Activated T-cell treated with anti-CD3 and anti-CD28 coated beads, Interleukin-2, amount 50 U/mL, for 24 hours (primary cell): ENCODE data around the gene CALD1.

Experiments
- DNase-seq: peaks from one replicate; pipeline ENCODE4 v3.0.0-alpha.2; 2020
- H3K27ac Mint-ChIP-seq: 2 replicates; pipeline ENCODE4 v1.8.0; 2020; ENCODE audit warnings: mild to moderate bottlenecking, mixed read lengths
- H3K27me3 Mint-ChIP-seq: 2 replicates; pipeline ENCODE4 v1.8.0; 2020; ENCODE audit warnings: mixed read lengths
- H3K36me3 Mint-ChIP-seq: 2 replicates; pipeline ENCODE4 v1.8.0; 2020; ENCODE audit warnings: low read depth, mixed read lengths
- H3K4me1 Mint-ChIP-seq: 2 replicates; pipeline ENCODE4 v1.8.0; 2020; ENCODE audit warnings: low read depth, mixed read lengths
- H3K4me3 Mint-ChIP-seq: 2 replicates; pipeline ENCODE4 v1.8.0; 2020; ENCODE audit warnings: mild to moderate bottlenecking, moderate library complexity, mixed read lengths
- H3K9me3 Mint-ChIP-seq: 2 replicates; pipeline ENCODE4 v1.8.0; 2020; ENCODE audit warnings: mixed read lengths

The CALD1 gene

DNA sequence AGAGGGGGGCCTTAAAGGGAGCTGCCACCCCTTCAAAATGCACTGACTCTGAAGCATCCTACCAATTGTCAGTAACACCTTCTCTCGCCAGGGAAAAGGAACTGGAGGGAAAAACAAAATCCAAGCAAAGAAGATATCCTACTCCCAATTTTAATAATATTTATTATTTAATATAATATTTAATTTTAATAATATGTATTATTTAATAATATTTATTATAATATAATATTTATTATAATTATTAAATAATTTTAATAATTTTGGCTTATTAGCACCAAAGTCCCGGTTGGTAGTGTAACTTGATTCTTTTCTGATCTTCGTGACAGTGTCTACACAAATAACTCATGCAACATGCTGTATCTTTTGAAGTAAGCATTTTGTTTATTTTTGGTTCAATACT lies 148.3 kb downstream of the CALD1 start:
- H3K4me3 Mint-ChIP-seq: no peak overlapping the region
- H3K27me3 Mint-ChIP-seq: no peaks in the 10 kb centered on the region
- DNase-seq: no peak
- peaks cover under 1% of the 10 kb centered on the region for H3K4me1 Mint-ChIP-seq
- no peaks in the 10 kb centered on the region for H3K36me3 Mint-ChIP-seq
- no peak overlapping the region for H3K27ac Mint-ChIP-seq
- H3K9me3 Mint-ChIP-seq: no peaks in the 10 kb centered on the region

DNA sequence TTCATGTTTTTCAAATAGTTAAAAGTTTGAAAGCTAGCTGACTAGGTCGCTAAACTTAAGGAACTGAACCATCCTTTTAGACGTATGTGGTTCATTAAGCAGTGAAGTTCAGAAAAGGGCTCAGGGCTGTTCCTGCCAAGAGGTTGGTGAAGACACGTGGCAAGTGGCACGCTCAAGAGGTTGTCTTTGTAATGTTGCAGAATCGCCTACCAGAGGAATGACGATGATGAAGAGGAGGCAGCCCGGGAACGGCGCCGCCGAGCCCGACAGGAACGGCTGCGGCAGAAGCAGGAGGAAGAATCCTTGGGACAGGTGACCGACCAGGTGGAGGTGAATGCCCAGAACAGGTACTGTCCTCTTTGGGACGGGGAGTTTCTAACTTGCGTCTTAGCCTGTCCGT lies 149.1 kb downstream of the CALD1 start:
- peaks cover 7% of the 10 kb centered on the region for H3K4me1 Mint-ChIP-seq
- H3K27me3 Mint-ChIP-seq: no peaks in the 10 kb centered on the region
- DNase-seq: no peak
- no peak overlapping the region for H3K4me3 Mint-ChIP-seq
- H3K36me3 Mint-ChIP-seq: no peaks in the 10 kb centered on the region
- H3K9me3 Mint-ChIP-seq: no peaks in the 10 kb centered on the region
- H3K27ac Mint-ChIP-seq: no peak overlapping the region

DNA sequence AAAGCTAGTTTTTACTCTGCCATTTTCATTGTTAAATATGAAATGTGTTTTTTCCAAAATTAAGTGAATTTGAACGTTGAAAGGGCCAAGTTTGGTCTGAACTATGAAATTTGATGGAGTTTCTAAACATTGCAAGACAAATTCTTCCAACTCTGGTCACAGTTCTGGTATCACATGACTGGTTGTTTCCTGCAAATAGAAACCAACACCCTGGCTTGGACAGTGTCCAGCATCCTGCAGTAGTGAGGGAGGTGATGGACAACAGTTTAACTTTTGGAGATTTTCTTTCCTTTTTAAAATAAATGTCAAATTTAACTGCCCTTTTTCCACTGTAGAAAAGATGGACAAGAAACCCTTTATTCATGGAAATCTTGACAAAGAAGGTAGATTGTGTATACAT lies 152.1 kb downstream of the CALD1 start:
- H3K4me3 Mint-ChIP-seq: no peak overlapping the region
- H3K4me1 Mint-ChIP-seq: peaks cover 14% of the 10 kb centered on the region
- no peaks in the 10 kb centered on the region for H3K9me3 Mint-ChIP-seq
- no peak for DNase-seq
- H3K27me3 Mint-ChIP-seq: no peaks in the 10 kb centered on the region
- H3K36me3 Mint-ChIP-seq: no peaks in the 10 kb centered on the region
- no peak overlapping the region for H3K27ac Mint-ChIP-seq

DNA sequence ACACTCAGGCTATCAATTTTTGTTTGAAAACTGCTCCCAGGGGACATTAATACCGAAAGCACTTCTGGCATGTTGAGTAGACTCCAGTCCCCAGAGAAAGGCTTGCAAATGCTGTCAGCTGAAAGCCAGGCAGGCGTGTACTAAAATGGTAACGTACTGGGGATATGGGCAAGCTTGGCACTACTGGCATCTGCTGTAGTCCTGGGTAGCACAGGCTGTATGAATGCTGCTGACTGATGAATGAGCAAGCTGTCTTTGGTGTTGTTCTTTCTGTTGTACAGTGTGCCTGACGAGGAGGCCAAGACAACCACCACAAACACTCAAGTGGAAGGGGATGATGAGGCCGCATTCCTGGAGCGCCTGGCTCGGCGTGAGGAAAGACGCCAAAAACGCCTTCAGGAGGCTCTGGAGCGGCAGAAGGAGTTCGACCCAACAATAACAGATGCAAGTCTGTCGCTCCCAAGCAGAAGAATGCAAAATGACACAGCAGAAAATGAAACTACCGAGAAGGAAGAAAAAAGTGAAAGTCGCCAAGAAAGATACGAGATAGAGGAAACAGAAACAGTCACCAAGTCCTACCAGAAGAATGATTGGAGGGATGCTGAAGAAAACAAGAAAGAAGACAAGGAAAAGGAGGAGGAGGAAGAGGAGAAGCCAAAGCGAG lies 153.4 kb downstream of the CALD1 start:
- no peak for DNase-seq
- Mint-ChIP-seq H3K9me3 (no peaks in the 10 kb centered on the region), H3K27me3 (no peaks in the 10 kb centered on the region), H3K4me3 (no peak overlapping the region), H3K36me3 (no peaks in the 10 kb centered on the region), H3K27ac (peak overlapping the region; percentile 42), H3K4me1 (peaks cover 18% of the 10 kb centered on the region)

DNA sequence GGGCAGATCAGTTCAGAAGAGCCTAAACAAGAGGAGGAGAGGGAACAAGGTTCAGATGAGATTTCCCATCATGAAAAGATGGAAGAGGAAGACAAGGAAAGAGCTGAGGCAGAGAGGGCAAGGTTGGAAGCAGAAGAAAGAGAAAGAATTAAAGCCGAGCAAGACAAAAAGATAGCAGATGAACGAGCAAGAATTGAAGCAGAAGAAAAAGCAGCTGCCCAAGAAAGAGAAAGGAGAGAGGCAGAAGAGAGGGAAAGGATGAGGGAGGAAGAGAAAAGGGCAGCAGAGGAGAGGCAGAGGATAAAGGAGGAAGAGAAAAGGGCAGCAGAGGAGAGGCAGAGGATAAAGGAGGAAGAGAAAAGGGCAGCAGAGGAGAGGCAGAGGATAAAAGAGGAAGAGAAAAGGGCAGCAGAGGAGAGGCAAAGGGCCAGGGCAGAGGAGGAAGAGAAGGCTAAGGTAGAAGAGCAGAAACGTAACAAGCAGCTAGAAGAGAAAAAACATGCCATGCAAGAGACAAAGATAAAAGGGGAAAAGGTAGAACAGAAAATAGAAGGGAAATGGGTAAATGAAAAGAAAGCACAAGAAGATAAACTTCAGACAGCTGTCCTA lies 154.1 kb downstream of the CALD1 start:
- Mint-ChIP-seq H3K36me3 (no peaks in the 10 kb centered on the region), H3K9me3 (no peaks in the 10 kb centered on the region), H3K4me3 (no peak overlapping the region), H3K4me1 (peaks cover 18% of the 10 kb centered on the region), H3K27me3 (no peaks in the 10 kb centered on the region), H3K27ac (no peak overlapping the region)
- DNase-seq: no peak

DNA sequence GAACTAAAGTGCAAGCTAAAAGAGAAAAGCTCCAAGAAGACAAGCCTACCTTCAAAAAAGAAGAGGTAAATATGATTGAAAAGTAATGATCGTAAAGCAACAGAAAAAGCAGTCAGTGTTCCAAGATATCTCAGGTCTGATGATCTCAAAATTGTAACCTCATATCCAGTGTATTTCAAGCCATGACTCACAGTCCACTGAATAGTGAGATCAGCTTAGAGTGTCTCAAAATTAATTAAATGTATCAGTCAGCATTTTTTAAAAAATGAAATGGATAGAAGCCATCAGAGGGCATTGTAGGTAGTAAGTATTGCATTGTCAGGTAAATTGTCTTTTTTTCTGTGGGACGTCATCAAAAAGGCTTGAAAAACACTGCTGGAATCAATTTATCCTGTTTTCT lies 156.3 kb downstream of the CALD1 start:
- no peaks in the 10 kb centered on the region for H3K9me3 Mint-ChIP-seq
- no peak overlapping the region for H3K4me3 Mint-ChIP-seq
- H3K27ac Mint-ChIP-seq: no peak overlapping the region
- H3K27me3 Mint-ChIP-seq: no peaks in the 10 kb centered on the region
- DNase-seq: no peak
- peaks cover 18% of the 10 kb centered on the region for H3K4me1 Mint-ChIP-seq
- no peaks in the 10 kb centered on the region for H3K36me3 Mint-ChIP-seq

DNA sequence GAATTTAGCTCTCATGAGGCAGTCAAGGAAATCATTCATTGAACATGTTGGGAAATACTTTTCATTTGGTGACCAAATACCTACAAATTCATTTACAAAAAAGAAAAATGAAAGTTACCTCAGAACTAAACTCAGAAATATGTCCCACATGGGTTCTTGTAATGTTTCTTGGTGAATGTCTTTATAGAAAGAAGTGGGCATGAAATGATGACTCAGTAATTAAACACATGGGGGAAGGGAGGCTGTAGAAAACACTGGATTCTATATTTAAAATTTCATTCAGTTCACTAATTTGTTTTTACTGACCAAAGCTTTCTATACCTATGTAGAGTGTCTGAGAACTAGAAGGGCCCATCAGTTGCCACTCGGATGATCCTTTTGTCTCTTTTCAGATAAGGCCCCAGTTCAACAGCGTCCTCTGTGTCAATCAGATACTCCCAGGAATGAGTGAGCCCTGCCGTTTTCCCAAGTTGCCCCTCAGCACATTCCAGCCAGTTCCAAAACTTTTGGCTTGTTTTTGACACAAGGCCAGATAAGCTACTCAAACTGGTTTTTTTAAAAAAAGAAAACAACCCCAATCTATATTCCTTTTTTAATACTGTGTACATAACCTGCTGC lies 157.6 kb downstream of the CALD1 start:
- Mint-ChIP-seq H3K4me3 (no peak overlapping the region), H3K9me3 (no peaks in the 10 kb centered on the region), H3K27me3 (no peaks in the 10 kb centered on the region), H3K36me3 (no peaks in the 10 kb centered on the region), H3K27ac (no peak overlapping the region), H3K4me1 (peaks cover 18% of the 10 kb centered on the region)
- DNase-seq: no peak

DNA sequence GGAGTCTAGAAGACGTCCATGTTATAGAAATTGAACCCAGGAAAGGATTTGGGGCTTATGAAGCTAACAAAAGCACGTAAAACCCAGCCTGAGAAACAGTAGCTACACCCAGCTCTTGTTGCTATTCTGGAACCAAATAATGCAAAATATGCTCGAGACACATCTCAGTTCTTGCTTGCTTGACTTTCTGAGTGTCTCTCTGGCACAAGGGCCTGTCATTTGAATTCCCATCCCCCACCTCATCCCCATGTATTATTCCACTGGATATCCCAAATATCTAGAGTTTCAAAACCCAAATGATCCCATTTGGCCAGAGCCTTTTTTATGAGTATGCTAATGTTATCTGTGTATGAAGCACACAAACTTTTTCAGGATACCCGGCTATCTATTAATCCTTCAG lies 158.7 kb downstream of the CALD1 start:
- no peak overlapping the region for H3K4me3 Mint-ChIP-seq
- H3K9me3 Mint-ChIP-seq: no peaks in the 10 kb centered on the region
- peaks cover 14% of the 10 kb centered on the region for H3K4me1 Mint-ChIP-seq
- H3K36me3 Mint-ChIP-seq: no peaks in the 10 kb centered on the region
- H3K27me3 Mint-ChIP-seq: no peaks in the 10 kb centered on the region
- H3K27ac Mint-ChIP-seq: no peak overlapping the region
- no peak for DNase-seq

DNA sequence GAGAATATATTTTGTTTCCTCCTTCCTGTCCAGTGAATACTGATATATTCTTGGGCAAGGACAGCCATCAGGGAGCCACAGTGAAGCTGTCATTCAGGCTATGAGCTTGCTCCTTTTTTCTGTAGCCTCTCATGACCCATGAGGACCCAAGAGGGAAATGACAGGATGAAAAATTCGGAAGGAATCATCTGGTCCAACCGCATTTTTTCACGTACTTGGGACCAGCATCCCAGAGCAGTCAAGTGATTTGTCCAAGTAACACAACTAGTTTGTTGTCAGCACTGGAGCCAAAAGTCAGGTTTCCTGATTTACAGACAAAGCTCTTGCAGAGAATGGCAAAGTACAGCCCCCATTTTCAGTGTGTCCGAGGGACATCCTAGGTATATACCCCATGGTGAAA lies 159.7 kb downstream of the CALD1 start:
- no peaks in the 10 kb centered on the region for H3K36me3 Mint-ChIP-seq
- no peak overlapping the region for H3K4me3 Mint-ChIP-seq
- no peak for DNase-seq
- H3K27ac Mint-ChIP-seq: no peak overlapping the region
- H3K4me1 Mint-ChIP-seq: peaks cover 11% of the 10 kb centered on the region
- H3K9me3 Mint-ChIP-seq: no peaks in the 10 kb centered on the region
- no peaks in the 10 kb centered on the region for H3K27me3 Mint-ChIP-seq

DNA sequence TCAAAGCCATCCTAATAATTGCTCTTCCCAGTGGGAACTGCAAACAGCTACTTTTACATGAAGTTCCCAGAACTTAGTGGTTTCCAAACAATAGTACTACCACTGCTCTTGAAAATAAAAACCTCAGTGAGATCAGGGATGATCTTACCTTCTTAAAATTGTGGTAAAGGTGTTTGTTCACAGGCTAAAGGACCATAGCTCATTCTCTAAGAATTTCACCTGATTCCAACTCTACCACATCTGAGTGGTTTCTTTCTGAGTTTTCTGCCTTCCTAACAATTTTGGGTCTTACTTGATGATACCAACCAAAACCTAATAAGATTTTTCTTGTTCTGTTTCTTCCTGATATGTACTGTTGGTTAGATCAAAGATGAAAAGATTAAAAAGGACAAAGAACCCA lies 161.3 kb downstream of the CALD1 start:
- no peaks in the 10 kb centered on the region for H3K36me3 Mint-ChIP-seq
- no peaks in the 10 kb centered on the region for H3K9me3 Mint-ChIP-seq
- no peaks in the 10 kb centered on the region for H3K27me3 Mint-ChIP-seq
- DNase-seq: no peak
- H3K4me1 Mint-ChIP-seq: peaks cover 12% of the 10 kb centered on the region
- H3K27ac Mint-ChIP-seq: no peak overlapping the region
- H3K4me3 Mint-ChIP-seq: no peak overlapping the region

DNA sequence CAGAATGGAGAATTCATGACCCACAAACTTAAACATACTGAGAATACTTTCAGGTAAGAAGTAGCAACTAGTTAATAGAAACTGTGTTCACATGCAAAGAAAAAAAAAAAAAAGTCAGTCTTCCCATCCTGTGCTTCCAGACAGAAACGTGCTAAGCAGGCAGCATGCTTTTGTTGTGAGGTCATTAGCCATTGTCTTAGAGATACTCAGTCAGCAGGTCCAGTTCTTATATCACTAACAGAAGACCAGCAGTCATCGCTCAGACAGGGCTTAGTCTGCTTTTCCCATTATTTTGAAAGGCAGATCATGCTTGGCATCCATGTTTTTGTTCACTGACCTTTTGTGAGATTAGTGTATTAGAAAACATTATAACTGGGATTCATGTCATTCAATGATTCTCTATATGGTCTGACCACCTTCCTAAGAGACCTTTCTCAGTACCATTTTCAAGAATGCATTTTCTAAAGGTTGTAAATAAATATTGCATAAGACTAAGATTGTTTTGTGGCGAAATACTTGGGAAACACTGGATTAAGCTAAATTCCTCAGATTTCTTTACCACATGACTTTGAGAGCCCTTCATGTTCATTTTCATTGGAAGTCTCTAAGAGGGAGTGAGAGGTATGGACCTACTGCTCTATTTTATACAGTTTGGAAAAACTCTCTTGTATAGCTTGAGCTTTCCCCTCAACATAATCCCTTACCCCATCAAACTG lies 161.9 kb downstream of the CALD1 start:
- Mint-ChIP-seq H3K4me3 (no peak overlapping the region), H3K4me1 (peaks cover 13% of the 10 kb centered on the region), H3K9me3 (no peaks in the 10 kb centered on the region), H3K27me3 (no peaks in the 10 kb centered on the region), H3K27ac (no peak overlapping the region), H3K36me3 (no peaks in the 10 kb centered on the region)
- DNase-seq: no peak

DNA sequence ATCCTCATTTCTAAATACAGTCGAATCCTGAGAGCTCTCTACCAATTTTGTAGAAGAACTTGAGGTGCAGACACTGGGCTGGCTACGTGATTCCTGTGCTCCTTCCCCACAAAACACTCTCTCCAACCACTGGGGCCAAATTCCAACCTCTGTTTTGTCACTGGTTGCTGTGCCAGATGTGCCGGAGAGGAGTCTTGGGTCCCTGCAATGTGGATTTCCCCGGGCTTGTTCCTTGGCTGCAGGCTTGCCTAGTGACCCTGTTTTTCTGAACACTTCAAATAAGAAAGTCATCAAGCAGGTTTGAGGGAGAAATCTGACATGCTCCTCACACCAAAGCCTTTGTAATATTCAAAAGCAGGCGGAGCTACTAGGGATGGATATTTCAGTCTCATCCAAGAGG lies 162.5 kb downstream of the CALD1 start:
- DNase-seq: no peak
- Mint-ChIP-seq H3K27me3 (no peaks in the 10 kb centered on the region), H3K27ac (no peak overlapping the region), H3K9me3 (no peaks in the 10 kb centered on the region), H3K36me3 (no peaks in the 10 kb centered on the region), H3K4me3 (no peak overlapping the region), H3K4me1 (peaks cover 10% of the 10 kb centered on the region)

DNA sequence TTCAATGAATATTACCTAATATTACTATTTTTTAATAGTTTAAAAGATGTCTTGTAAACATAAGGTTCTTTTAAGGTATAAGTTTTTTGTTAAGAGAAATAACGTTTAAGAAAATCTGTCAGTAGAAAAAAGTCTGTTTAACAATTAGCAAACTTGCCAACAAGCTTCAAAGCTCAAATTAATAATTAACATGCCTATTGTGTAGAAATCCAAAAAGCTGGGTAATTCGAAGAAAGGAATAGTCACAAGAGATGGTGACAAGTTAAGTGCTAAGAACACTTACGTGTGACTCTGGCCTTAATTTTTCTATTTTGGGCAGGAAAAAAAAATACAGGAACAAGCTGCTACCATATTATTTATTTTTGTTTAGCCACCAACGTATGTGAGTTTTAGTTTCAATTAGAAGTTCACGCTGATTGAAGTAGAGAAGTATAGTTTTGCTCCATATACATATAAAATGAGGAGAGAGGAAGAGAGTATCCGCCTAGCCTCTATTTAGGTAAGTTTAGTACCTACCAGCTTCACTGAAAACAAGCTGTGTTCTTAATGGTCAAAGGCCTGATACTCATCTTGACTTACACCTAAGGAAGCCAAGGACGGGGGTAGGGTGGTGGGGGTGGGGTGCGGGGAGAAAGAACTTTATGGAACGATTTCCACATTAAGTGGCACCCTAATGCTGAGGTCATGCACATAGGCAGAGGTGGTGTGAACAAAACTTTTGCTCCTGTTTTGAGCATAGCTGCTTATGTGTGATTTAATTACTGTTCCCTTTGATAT lies 163.4 kb downstream of the CALD1 start:
- H3K27ac Mint-ChIP-seq: no peak overlapping the region
- H3K36me3 Mint-ChIP-seq: no peaks in the 10 kb centered on the region
- H3K27me3 Mint-ChIP-seq: no peaks in the 10 kb centered on the region
- no peak overlapping the region for H3K4me3 Mint-ChIP-seq
- no peak for DNase-seq
- H3K9me3 Mint-ChIP-seq: no peaks in the 10 kb centered on the region
- peaks cover 13% of the 10 kb centered on the region for H3K4me1 Mint-ChIP-seq

DNA sequence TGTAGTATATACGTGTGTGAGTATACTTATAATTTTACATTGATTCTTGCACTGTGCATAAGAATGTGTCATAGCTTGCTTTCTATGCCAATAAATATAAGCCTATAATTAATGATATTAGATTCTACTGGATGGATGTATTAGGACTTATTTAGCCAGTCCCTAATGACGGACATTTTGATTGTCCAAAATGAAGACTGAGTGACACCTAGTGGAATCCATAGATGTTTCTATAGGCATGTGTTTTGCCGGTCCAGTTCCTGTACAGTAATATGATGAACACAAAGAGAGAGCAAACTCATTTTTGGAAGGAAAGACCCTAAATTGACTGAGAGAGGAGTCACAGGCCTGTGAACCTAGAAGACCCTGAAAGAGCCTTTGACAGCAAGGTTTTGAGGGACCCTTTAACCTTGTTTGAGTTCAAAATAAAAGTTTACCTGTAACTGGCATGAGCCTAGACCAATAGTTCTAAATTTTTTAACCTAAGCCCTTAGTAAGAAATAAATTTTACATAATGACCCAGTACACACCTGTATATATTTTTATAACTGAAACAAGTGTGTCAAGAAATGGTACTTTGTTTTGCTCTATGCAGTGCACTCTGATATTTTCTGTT lies 164.5 kb downstream of the CALD1 start:
- Mint-ChIP-seq H3K27ac (no peak overlapping the region), H3K36me3 (no peaks in the 10 kb centered on the region), H3K4me3 (no peak overlapping the region), H3K4me1 (peaks cover 13% of the 10 kb centered on the region), H3K27me3 (no peaks in the 10 kb centered on the region), H3K9me3 (no peaks in the 10 kb centered on the region)
- no peak for DNase-seq
